Liver (tissue), 9 donors: ENCODE data around the gene GCC1. TPM values are rescaled to one million over a fixed set of nuclear protein-coding genes. Genes with fewer than 3 reads are reported as not detected.

Experiments
- DNase-seq: peaks from one replicate; pipeline ENCODE4 v3.0.0-alpha.2; 2017; ENCODE audit warnings: low spot score
- H3K27ac ChIP-seq, 2 donors: one replicate each; pipeline ENCODE4 v1.7.0; 2013; ENCODE audit warnings: inconsistent platforms in 2 of 2, low read length in 2 of 2, control low read depth in 1 of 2, low read depth in 1 of 2, mild to moderate bottlenecking in 1 of 2
- H3K27me3 ChIP-seq, 4 donors: one replicate each; pipeline versions ENCODE4 v1.6.1 to v1.7.0; 2013; ENCODE audit warnings: low read length in 3 of 4, inconsistent platforms in 1 of 4, mild to moderate bottlenecking in 1 of 4, moderate library complexity in 1 of 4; ENCODE audit not compliant: control insufficient read depth in 4 of 4, insufficient read depth in 4 of 4
- H3K36me3 ChIP-seq, 4 donors: one replicate each; pipeline versions ENCODE4 v1.6.1 to v1.7.0; 2013; ENCODE audit warnings: low read length in 3 of 4, mild to moderate bottlenecking in 3 of 4, low read depth in 1 of 4, moderate library complexity in 1 of 4; ENCODE audit not compliant: control insufficient read depth in 4 of 4, insufficient read depth in 3 of 4
- H3K4me1 ChIP-seq, 4 donors: one replicate each; pipeline versions ENCODE4 v1.6.1 to v1.7.0; 2013; ENCODE audit warnings: low read length in 3 of 4, mild to moderate bottlenecking in 3 of 4, moderate library complexity in 1 of 4; ENCODE audit not compliant: control insufficient read depth in 4 of 4, insufficient read depth in 4 of 4
- H3K4me3 ChIP-seq, 3 donors: one replicate each; pipeline versions ENCODE4 v1.6.1 to v1.7.0; 2013; ENCODE audit warnings: low read length in 3 of 3, control low read depth in 1 of 3, low read depth in 1 of 3, mild to moderate bottlenecking in 1 of 3
- H3K9ac ChIP-seq, 2 donors: one replicate each; pipeline ENCODE4 v1.7.0; 2013; ENCODE audit warnings: low read length in 2 of 2, mild to moderate bottlenecking in 2 of 2, moderate library complexity in 2 of 2, control low read depth in 1 of 2, low read depth in 1 of 2
- H3K9me3 ChIP-seq, 4 donors: one replicate each; pipeline versions ENCODE4 v1.6.1 to v1.7.0; 2013; ENCODE audit warnings: low read length in 3 of 4; ENCODE audit not compliant: control insufficient read depth in 4 of 4
- CTCF ChIP-seq: fragments of 150-350 bp; IDR thresholded peaks from 2 replicates; pipeline ENCODE4 v1.5.1; 2017; ENCODE audit warnings: improper control_type of control experiment, low read depth, low read length; ENCODE audit not compliant: missing input control
- EGR1 ChIP-seq, 2 donors: IDR thresholded peaks; 2 replicates each; pipeline ENCODE4 v1.6.1; 2016 to 2018; ENCODE audit warnings: antibody characterized with exemption in 2 of 2, low read depth in 2 of 2
- FOXA1 ChIP-seq: IDR thresholded peaks from 2 replicates; pipeline ENCODE4 v1.6.1; 2016; ENCODE audit warnings: antibody characterized with exemption
- FOXA2 ChIP-seq: IDR thresholded peaks from 2 replicates; pipeline ENCODE4 v1.6.1; 2016; ENCODE audit warnings: antibody characterized with exemption
- GABPA ChIP-seq, 2 donors: IDR thresholded peaks in 1 of 2; conservative IDR thresholded peaks in 1 of 2; 2 replicates each; pipeline ENCODE4 v1.6.1; 2016; ENCODE audit warnings: antibody characterized with exemption in 2 of 2, mild to moderate bottlenecking in 1 of 2, moderate library complexity in 1 of 2
- HNF4A ChIP-seq, 2 donors: conservative IDR thresholded peaks; 2 replicates each; pipeline ENCODE4 v1.6.1; 2016; ENCODE audit warnings: antibody characterized with exemption in 2 of 2, mild to moderate bottlenecking in 2 of 2
- HNF4G ChIP-seq: IDR thresholded peaks from 2 replicates; pipeline ENCODE4 v1.6.1; 2016; ENCODE audit warnings: antibody characterized with exemption
- JUND ChIP-seq, 2 donors: IDR thresholded peaks; 2 replicates each; pipeline ENCODE4 v1.6.1; 2016; ENCODE audit warnings: antibody characterized with exemption in 2 of 2
- MAX ChIP-seq: IDR thresholded peaks from 2 replicates; pipeline ENCODE4 v1.6.1; 2016; ENCODE audit warnings: antibody characterized with exemption
- NR2F2 ChIP-seq: IDR thresholded peaks from 2 replicates; pipeline ENCODE4 v1.6.1; 2016; ENCODE audit warnings: antibody characterized with exemption
- RAD21 ChIP-seq, 2 donors: IDR thresholded peaks; 2 replicates each; pipeline ENCODE4 v1.6.1; 2016; ENCODE audit warnings: antibody characterized with exemption in 2 of 2, mild to moderate bottlenecking in 2 of 2
- REST ChIP-seq: IDR thresholded peaks from 2 replicates; pipeline ENCODE4 v1.6.1; 2016; ENCODE audit warnings: antibody characterized with exemption, mild to moderate bottlenecking
- RXRA ChIP-seq, 2 donors: IDR thresholded peaks; 2 replicates each; pipeline ENCODE4 v1.6.1; 2017 to 2018; ENCODE audit warnings: antibody characterized with exemption in 2 of 2, mild to moderate bottlenecking in 1 of 2
- SP1 ChIP-seq: IDR thresholded peaks from 2 replicates; pipeline ENCODE4 v1.6.1; 2018; ENCODE audit warnings: antibody characterized with exemption, mild to moderate bottlenecking
- TAF1 ChIP-seq: conservative IDR thresholded peaks from 2 replicates; pipeline ENCODE4 v1.6.1; 2016; ENCODE audit warnings: antibody characterized with exemption, mild to moderate bottlenecking
- YY1 ChIP-seq: IDR thresholded peaks from 2 replicates; pipeline ENCODE4 v1.6.1; 2016; ENCODE audit warnings: antibody characterized with exemption, mild to moderate bottlenecking
- WGBS: extraction: QIAGEN DNeasy Blood & Tissue Kit; methylation state at CpG from one replicate; pipeline ENCODE4 v1.1.7; 2013; 5-methylcytosine and 5-hydroxymethylcytosine counted together
- polyA plus RNA-seq, 2 donors: library from polyadenylated mRNA; stranded (reverse) in 1 of 2; unstranded in 1 of 2; fragments of 200-250 nt in 1 of 2; fragments of >200 nt in 1 of 2; fragmentation: Nextera tagmentation in 1 of 2; extraction: Ambion mirVana in 1 of 2; gene quantifications; one replicate each; pipeline versions ENCODE4 v1.2.1 to v1.2.3, GENCODE V29; 2013 to 2015
- total RNA-seq, 2 donors: library from RNA; depleted of rRNA; stranded (reverse); fragments of >200 nt; gene quantifications; one replicate each; pipeline ENCODE4 v1.2.3, GENCODE V29; 2014
- TF ChIP-seq, protein P1 (sequence below): IDR thresholded peaks from 2 replicates; pipeline ENCODE4 v1.6.1; 2016; ENCODE audit warnings: antibody characterized with exemption
- TF ChIP-seq, protein P2 (sequence below): IDR thresholded peaks from 2 replicates; pipeline ENCODE4 v1.6.1; 2016; ENCODE audit warnings: antibody characterized with exemption
- donor health status: healthy.
- donor health status: healthy.
- donor health status: healthy.
- donor health status: healthy.
- donor health status: healthy.

The GCC1 gene
- total and polyA plus RNA-seq, 4 donors: 4.6 to 16.1 (median 8.0) TPM

DNA sequence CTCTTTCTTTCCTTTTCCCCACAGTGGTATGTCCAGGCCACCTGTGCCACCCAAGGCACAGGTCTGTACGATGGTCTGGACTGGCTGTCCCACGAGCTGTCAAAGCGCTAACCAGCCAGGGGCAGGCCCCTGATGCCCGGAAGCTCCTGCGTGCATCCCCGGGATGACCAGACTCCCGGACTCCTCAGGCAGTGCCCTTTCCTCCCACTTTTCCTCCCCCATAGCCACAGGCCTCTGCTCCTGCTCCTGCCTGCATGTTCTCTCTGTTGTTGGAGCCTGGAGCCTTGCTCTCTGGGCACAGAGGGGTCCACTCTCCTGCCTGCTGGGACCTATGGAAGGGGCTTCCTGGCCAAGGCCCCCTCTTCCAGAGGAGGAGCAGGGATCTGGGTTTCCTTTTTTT is 5.8 kb upstream of the GCC1 start:
- DNase-seq: no peak
- peaks cover 6 to 43% (median 27%) of the 10 kb centered on the region in 4 donors for H3K4me1 ChIP-seq
- WGBS: 95% methylated on average over 7 of the region's 7 CpGs
- no peak overlapping the region for H3K4me3 ChIP-seq
- no peaks in the 10 kb centered on the region for H3K27me3 ChIP-seq
- H3K36me3 ChIP-seq: peaks cover 6 to 14% (median 10%) of the 10 kb centered on the region in 4 donors
- H3K9ac ChIP-seq: no peak overlapping the region
- no peaks in the 10 kb centered on the region for H3K9me3 ChIP-seq
- no peak for TF ChIP-seq SP1
- no peak for TF ChIP-seq RXRA (IDR thresholded peaks at IDR 0.05)
- no peak for TF ChIP-seq NR2F2
- TF ChIP-seq HNF4A (conservative IDR thresholded peaks at IDR 0.05): no peak
- TF ChIP-seq MAX: no peak
- TF ChIP-seq CTCF: no peak
- no peak for TF ChIP-seq EGR1 (IDR thresholded peaks at IDR 0.05; ENCODE audit: low read depth in 2 of 2)
- TF ChIP-seq GABPA (IDR thresholded peaks at IDR 0.05 in 1 of 2, conservative IDR thresholded peaks at IDR 0.05 in 1 of 2): no peak
- TF ChIP-seq FOXA2: no peak
- TF ChIP-seq, protein P1, sequence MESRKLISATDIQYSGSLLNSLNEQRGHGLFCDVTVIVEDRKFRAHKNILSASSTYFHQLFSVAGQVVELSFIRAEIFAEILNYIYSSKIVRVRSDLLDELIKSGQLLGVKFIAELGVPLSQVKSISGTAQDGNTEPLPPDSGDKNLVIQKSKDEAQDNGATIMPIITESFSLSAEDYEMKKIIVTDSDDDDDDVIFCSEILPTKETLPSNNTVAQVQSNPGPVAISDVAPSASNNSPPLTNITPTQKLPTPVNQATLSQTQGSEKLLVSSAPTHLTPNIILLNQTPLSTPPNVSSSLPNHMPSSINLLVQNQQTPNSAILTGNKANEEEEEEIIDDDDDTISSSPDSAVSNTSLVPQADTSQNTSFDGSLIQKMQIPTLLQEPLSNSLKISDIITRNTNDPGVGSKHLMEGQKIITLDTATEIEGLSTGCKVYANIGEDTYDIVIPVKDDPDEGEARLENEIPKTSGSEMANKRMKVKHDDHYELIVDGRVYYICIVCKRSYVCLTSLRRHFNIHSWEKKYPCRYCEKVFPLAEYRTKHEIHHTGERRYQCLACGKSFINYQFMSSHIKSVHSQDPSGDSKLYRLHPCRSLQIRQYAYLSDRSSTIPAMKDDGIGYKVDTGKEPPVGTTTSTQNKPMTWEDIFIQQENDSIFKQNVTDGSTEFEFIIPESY: no peak
- no peak for TF ChIP-seq RAD21 (IDR thresholded peaks at IDR 0.05)
- no peak for TF ChIP-seq REST
- no peak for TF ChIP-seq JUND (IDR thresholded peaks at IDR 0.05)
- TF ChIP-seq FOXA1: no peak
- TF ChIP-seq, protein P2, sequence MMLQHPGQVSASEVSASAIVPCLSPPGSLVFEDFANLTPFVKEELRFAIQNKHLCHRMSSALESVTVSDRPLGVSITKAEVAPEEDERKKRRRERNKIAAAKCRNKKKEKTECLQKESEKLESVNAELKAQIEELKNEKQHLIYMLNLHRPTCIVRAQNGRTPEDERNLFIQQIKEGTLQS: no peak
- no peak for TF ChIP-seq HNF4G
- TF ChIP-seq TAF1: no peak
- no peak for TF ChIP-seq YY1
- no peak overlapping the region for H3K27ac ChIP-seq
